Body of pancreas (tissue), 4 donors: ENCODE measurements around the gene KLHL6. TPM values are rescaled to one million over a fixed set of nuclear protein-coding genes. Genes with fewer than 3 reads are reported as not detected.

Experiments used
- ATAC-seq: fragments of 150-250 bp; one replicate; pipeline ENCODE4 v1.9.1; 2016
- DNase-seq, 4 donors: peaks; one replicate each; pipeline ENCODE4 v3.0.0-alpha.2; 2019
- H3K27ac ChIP-seq, 4 donors: fragments of 200-600 bp; sonication (generic); 1 replicate in 3 of 4; 2 replicates in 1 of 4; pipeline versions ENCODE4 v1.5.1 to v1.6.1; 2016 to 2019; ENCODE audit warnings: mild to moderate bottlenecking in 1 of 4, mixed read lengths in 1 of 4, moderate library complexity in 1 of 4
- H3K27me3 ChIP-seq, 2 donors: fragments of 200-600 bp; sonication (generic); one replicate each; pipeline ENCODE4 v1.6.0; 2016; ENCODE audit warnings: mild to moderate bottlenecking in 1 of 2
- H3K36me3 ChIP-seq, 2 donors: fragments of 200-600 bp; sonication (generic); replicated peaks in 1 of 2; 2 replicates each; pipeline ENCODE4 v1.5.1; 2016; ENCODE audit warnings: low read depth in 2 of 2; ENCODE audit not compliant: insufficient read depth in 1 of 2
- H3K4me1 ChIP-seq: fragments of 200-600 bp; sonication (generic); one replicate; pipeline ENCODE4 v1.6.0; 2016
- H3K4me3 ChIP-seq, 2 donors: fragments of 200-600 bp; sonication (generic); 1 replicate in 1 of 2; 2 replicates in 1 of 2; pipeline ENCODE4 v1.5.1; 2016 to 2019
- H3K9me3 ChIP-seq, 3 donors: fragments of 200-600 bp; sonication (generic); 1 replicate in 2 of 3; 2 replicates in 1 of 3; pipeline ENCODE4 v1.5.1; 2016
- POLR2A ChIP-seq, 3 donors: fragments of 450-650 bp; IDR thresholded peaks; one replicate each; pipeline ENCODE4 v1.6.1; 2016; ENCODE audit warnings: antibody characterized with exemption in 3 of 3, mild to moderate bottlenecking in 2 of 3
- WGBS, 2 donors: methylation state at CpG; one replicate each; pipeline ENCODE4 v1.1.5; 2017; 5-methylcytosine and 5-hydroxymethylcytosine counted together
- intact Hi-C: fragments of 100-400 bp; cut with DNase I; formaldehyde crosslinking; loops from one replicate; pipeline ENCODE4 v1.15.1; 2023
- total RNA-seq, 2 donors: library from RNA; depleted of rRNA; stranded (reverse); fragments of >200 nt; gene quantifications; one replicate each; pipeline ENCODE4 v1.1.0, GENCODE V29; 2016
- TF ChIP-seq, protein P1 (sequence below), 7 experiments: fragments of 450-650 bp in 4 of 7; fragments of 200-600 bp in 3 of 7; sonication (generic) in 3 of 7; IDR thresholded peaks; one replicate each; pipeline ENCODE4 v1.5.1; 2016 to 2019; ENCODE audit warnings: antibody characterized with exemption in 7 of 7

Gene KLHL6
- total RNA-seq, 2 donors from 2014 or later = 1.6 TPM

GRCh38 chr3:183566880-183567279, 11.4 kb upstream of the KLHL6 start:
- no peak for ATAC-seq
- TF ChIP-seq, protein P1, sequence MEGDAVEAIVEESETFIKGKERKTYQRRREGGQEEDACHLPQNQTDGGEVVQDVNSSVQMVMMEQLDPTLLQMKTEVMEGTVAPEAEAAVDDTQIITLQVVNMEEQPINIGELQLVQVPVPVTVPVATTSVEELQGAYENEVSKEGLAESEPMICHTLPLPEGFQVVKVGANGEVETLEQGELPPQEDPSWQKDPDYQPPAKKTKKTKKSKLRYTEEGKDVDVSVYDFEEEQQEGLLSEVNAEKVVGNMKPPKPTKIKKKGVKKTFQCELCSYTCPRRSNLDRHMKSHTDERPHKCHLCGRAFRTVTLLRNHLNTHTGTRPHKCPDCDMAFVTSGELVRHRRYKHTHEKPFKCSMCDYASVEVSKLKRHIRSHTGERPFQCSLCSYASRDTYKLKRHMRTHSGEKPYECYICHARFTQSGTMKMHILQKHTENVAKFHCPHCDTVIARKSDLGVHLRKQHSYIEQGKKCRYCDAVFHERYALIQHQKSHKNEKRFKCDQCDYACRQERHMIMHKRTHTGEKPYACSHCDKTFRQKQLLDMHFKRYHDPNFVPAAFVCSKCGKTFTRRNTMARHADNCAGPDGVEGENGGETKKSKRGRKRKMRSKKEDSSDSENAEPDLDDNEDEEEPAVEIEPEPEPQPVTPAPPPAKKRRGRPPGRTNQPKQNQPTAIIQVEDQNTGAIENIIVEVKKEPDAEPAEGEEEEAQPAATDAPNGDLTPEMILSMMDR (IDR thresholded peaks at IDR 0.05) = no peak
- TF ChIP-seq POLR2A (IDR thresholded peaks at IDR 0.05) = no peak
- Histone ChIP-seq H3K36me3 (no peaks in the 10 kb centered on the region), H3K4me1 (no peaks in the 10 kb centered on the region), H3K27ac (no peak overlapping the region), H3K27me3 (no peaks in the 10 kb centered on the region), H3K4me3 (no peak overlapping the region), H3K9me3 (no peaks in the 10 kb centered on the region)
- intact Hi-C loops = no loop called here
- WGBS, 2 donors = 72 to 76% methylated on average over 4 of the region's 4 CpGs
- DNase-seq = no peak

DNA sequence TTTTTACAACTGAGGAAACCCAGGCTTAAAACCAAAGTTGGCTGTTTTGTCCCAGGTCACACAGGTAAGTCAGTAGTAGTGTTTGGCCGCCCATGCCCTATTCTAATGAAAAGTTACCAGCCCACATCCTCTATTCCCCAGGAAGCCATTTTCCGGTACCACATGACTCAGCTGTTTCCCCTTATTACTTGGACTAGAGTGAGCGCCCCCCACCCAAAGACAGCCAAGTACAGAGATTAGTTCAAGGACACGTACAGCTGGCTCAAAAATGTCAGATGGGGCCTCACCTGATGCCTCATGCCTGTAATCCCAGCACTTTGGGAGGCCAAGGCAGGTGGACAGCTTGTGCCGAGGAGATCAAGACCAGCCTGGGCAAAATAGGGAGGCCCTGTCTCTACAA, 8.5 kb upstream of the KLHL6 start:
- H3K4me1 ChIP-seq = no peaks in the 10 kb centered on the region
- H3K9me3 ChIP-seq = no peaks in the 10 kb centered on the region
- no peak overlapping the region for H3K4me3 ChIP-seq
- H3K27ac ChIP-seq = no peak overlapping the region
- WGBS, 2 donors = 58 to 79% methylated on average over 5 of the region's 5 CpGs
- no peak for ATAC-seq
- TF ChIP-seq, protein P1 (IDR thresholded peaks at IDR 0.05) = no peak
- no peak for TF ChIP-seq POLR2A (IDR thresholded peaks at IDR 0.05)
- no peaks in the 10 kb centered on the region for H3K27me3 ChIP-seq
- intact Hi-C loops = no loop called here
- no peaks in the 10 kb centered on the region for H3K36me3 ChIP-seq
- DNase-seq = no peak

DNA sequence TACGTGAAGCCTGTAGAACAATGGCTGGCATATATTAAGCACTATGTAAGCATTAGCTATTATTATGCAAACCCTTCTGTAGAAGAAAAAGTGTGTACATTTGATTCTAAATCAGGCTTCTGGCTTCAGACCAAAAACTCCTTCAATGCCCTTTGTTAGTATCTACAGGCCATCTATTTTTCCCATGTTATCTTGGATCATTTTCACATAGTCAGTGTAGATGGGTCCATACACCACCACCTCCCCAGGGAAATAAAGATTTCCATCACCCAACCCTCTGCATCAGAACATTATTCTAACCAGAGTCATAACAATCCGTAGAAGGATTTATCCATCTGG, 8.0 kb upstream of the KLHL6 start:
- Histone ChIP-seq H3K4me1 (no peaks in the 10 kb centered on the region), H3K4me3 (no peak overlapping the region), H3K36me3 (no peaks in the 10 kb centered on the region), H3K9me3 (no peaks in the 10 kb centered on the region), H3K27me3 (no peaks in the 10 kb centered on the region), H3K27ac (no peak overlapping the region)
- no peak for TF ChIP-seq POLR2A (IDR thresholded peaks at IDR 0.05)
- TF ChIP-seq, protein P1 (IDR thresholded peaks at IDR 0.05) = no peak
- 82 to 84% methylated on average over 2 of the region's 2 CpGs for WGBS, 2 donors
- no peak for ATAC-seq
- DNase-seq = no peak
- intact Hi-C loops = no loop called here

- Histone ChIP-seq H3K36me3 (no peaks in the 10 kb centered on the region), H3K27me3 (no peaks in the 10 kb centered on the region), H3K4me3 (no peak overlapping the region), H3K9me3 (no peaks in the 10 kb centered on the region), H3K4me1 (no peaks in the 10 kb centered on the region), H3K27ac (no peak overlapping the region)
- DNase-seq (no peak), ATAC-seq (no peak)
- 90 to 94% methylated on average over 9 of the region's 9 CpGs for WGBS, 2 donors
- intact Hi-C loops = no loop called here
- TF ChIP-seq, protein P1 (IDR thresholded peaks at IDR 0.05) = peak in 1 of 7 experiments; percentile 8
- no peak for TF ChIP-seq POLR2A (IDR thresholded peaks at IDR 0.05)
These were observed 5.1 kb upstream of the KLHL6 start for GRCh38 chr3:183560607-183561006.

DNA sequence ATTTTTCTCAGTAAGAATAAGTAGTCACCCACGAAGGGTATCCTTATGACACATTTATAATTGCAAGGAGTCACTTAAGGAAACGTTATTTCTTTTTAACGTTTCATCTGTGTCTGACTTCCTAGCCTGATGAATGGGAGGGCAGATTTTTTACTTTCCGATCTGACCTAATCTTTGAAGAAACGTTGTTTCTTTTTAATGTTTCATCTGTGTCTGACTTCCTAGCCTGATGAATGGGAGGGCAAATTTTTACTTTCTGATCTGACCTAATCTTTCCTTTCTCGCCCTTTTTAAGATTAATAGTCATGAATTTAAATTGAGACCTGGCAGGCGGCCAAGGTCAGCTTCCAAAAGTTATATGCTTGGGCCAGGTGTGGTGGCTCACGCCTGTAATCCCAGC, 3.0 kb upstream of the KLHL6 start:
- no peaks in the 10 kb centered on the region for H3K9me3 ChIP-seq
- no peak overlapping the region for H3K27ac ChIP-seq
- intact Hi-C loops = no loop called here
- H3K36me3 ChIP-seq = no peaks in the 10 kb centered on the region
- WGBS, 2 donors = 52 to 57% methylated on average over 8 of the region's 8 CpGs
- TF ChIP-seq, protein P1 (IDR thresholded peaks at IDR 0.05) = no peak
- no peak for TF ChIP-seq POLR2A (IDR thresholded peaks at IDR 0.05)
- ATAC-seq (no peak), DNase-seq (no peak)
- no peaks in the 10 kb centered on the region for H3K27me3 ChIP-seq
- no peaks in the 10 kb centered on the region for H3K4me1 ChIP-seq
- no peak overlapping the region for H3K4me3 ChIP-seq
